CD4-positive, alpha-beta T cell (primary cell): Measurements from ENCODE around the gene COQ2. TPM values are rescaled to one million over a fixed set of nuclear protein-coding genes. Genes with fewer than 3 reads are reported as not detected.

Experiments
- ATAC-seq: fragments of 200-7000 bp; cut with Tn5 transposase; one replicate; pipeline ENCODE4 v1.10.0; 2022; ENCODE audit warnings: mild to moderate bottlenecking; ENCODE audit not compliant: poor library complexity
- CTCF ChIA-PET: fragments of 350-600 bp; sonication (Branson Sonifier 250); formaldehyde crosslinking; loops from one replicate; lab custom pipeline; 2021; ENCODE audit warnings: antibody characterized with exemption, inconsistent platforms; lab: Charles Lee
- POLR2A ChIA-PET: fragments of 350-600 bp; sonication (Branson Sonifier 250); formaldehyde crosslinking; loops from one replicate; lab custom pipeline; 2021; ENCODE audit warnings: antibody characterized with exemption, inconsistent platforms; lab: Charles Lee
- DNase-seq, 14 experiments: peaks; one replicate each; pipeline ENCODE4 v3.0.0-alpha.2; 2013 to 2020; ENCODE audit warnings: mixed read lengths in 2 of 14
- H3K27ac ChIP-seq, 2 donors: one replicate each; pipeline versions ENCODE4 v1.5.1 to v1.7.0; 2013; ENCODE audit warnings: low read length in 2 of 2, low read depth in 1 of 2, mild to moderate bottlenecking in 1 of 2
- H3K27me3 ChIP-seq, 2 experiments: 1 replicate in 1 of 2; 2 replicates in 1 of 2; pipeline versions ENCODE4 v1.6.1 to v1.7.0; 2013; ENCODE audit warnings: low read length in 2 of 2, control low read depth in 1 of 2, mild to moderate bottlenecking in 1 of 2, moderate library complexity in 1 of 2; ENCODE audit not compliant: insufficient read depth in 2 of 2, control insufficient read depth in 1 of 2
- H3K36me3 ChIP-seq: one replicate; pipeline ENCODE4 v1.6.1; 2013; ENCODE audit warnings: low read length, control low read depth; ENCODE audit not compliant: insufficient read depth
- H3K4me1 ChIP-seq: one replicate; pipeline ENCODE4 v1.6.1; 2013; ENCODE audit warnings: low read length, control low read depth; ENCODE audit not compliant: insufficient read depth
- H3K4me3 ChIP-seq: one replicate; pipeline ENCODE4 v1.5.1; 2013; ENCODE audit warnings: mild to moderate bottlenecking, low read length, moderate library complexity
- H3K9me3 ChIP-seq, 2 experiments: 1 replicate in 1 of 2; 2 replicates in 1 of 2; pipeline versions ENCODE4 v1.6.1 to v1.7.0; 2013; ENCODE audit warnings: low read length in 2 of 2, mild to moderate bottlenecking in 2 of 2, control low read depth in 1 of 2, moderate library complexity in 1 of 2; ENCODE audit not compliant: control insufficient read depth in 1 of 2, insufficient read depth in 1 of 2
- H3K27ac Mint-ChIP-seq: one replicate; pipeline ENCODE4 v1.8.0; 2020; ENCODE audit warnings: mixed read lengths
- H3K27me3 Mint-ChIP-seq: one replicate; pipeline ENCODE4 v1.8.0; 2021; ENCODE audit warnings: mixed read lengths
- H3K36me3 Mint-ChIP-seq: one replicate; pipeline ENCODE4 v1.8.0; 2021; ENCODE audit warnings: low read depth, mixed read lengths
- H3K4me1 Mint-ChIP-seq: one replicate; pipeline ENCODE4 v1.8.0; 2021; ENCODE audit warnings: low read depth, mixed read lengths
- H3K4me3 Mint-ChIP-seq: one replicate; pipeline ENCODE4 v1.8.0; 2020; ENCODE audit warnings: mild to moderate bottlenecking, mixed read lengths
- H3K9me3 Mint-ChIP-seq: one replicate; pipeline ENCODE4 v1.8.0; 2020; ENCODE audit warnings: mixed read lengths
- CTCF ChIP-seq: fragments of 200-600 bp; IDR thresholded peaks from one replicate; pipeline ENCODE4 v1.8.0; 2022; ENCODE audit warnings: antibody characterized with exemption, mild to moderate bottlenecking
- intact Hi-C, 2 experiments: fragments of 100-400 bp; cut with DNase I in 1 of 2; cut with micrococcal nuclease in 1 of 2; formaldehyde crosslinking; loops; one replicate each; pipeline versions ENCODE4 v1.15.1 to v1.9.0; 2023 to 2025; cut with DNase I, micrococcal nuclease
- total RNA-seq, 174 experiments: library from RNA in 2 of 174; stranded (reverse) in 2 of 174; gene quantifications; one replicate each; pipeline ENCODE4 v1.2.3 and lab custom pipeline; 2021 to 2026

COQ2 gene
- total RNA-seq, 2 experiments from 2014 or later, result 9.2 to 10.1 TPM

- intact Hi-C loops, result no loop called here
Measured at GRCh38 chr4:83267830-83268475, 16.6 kb downstream of the COQ2 start.

GRCh38 chr4:83267121-83267829, 17.3 kb downstream of the COQ2 start:
- no peak for DNase-seq
- intact Hi-C loops, result no loop called here
- no peaks in the 10 kb centered on the region for H3K27me3 Mint-ChIP-seq
- no peaks in the 10 kb centered on the region for H3K4me1 Mint-ChIP-seq
- Histone ChIP-seq H3K27ac (no peak overlapping the region), H3K9me3 (no peaks in the 10 kb centered on the region), H3K4me3 (no peak overlapping the region), H3K36me3 (no peaks in the 10 kb centered on the region), H3K27me3 (no peaks in the 10 kb centered on the region), H3K4me1 (no peaks in the 10 kb centered on the region)
- peaks cover 52% of the 10 kb centered on the region for H3K36me3 Mint-ChIP-seq
- H3K9me3 Mint-ChIP-seq, result no peaks in the 10 kb centered on the region
- ChIA-PET POLR2A (interaction anchor here (0.9 to 1.0 kb wide), 2 partner anchors 17 to 157 kb away, joined by 3 to 5 read pairs; partner anchors contain the start of gene COQ2), CTCF (interaction anchor here (2.2 kb wide), 1 partner anchor 14 kb away, joined by 9 read pairs; no protein-coding TSS in a partner anchor)
- no peak overlapping the region for H3K4me3 Mint-ChIP-seq
- H3K27ac Mint-ChIP-seq, result no peak overlapping the region
- no peak for TF ChIP-seq CTCF
- ATAC-seq, result no peak

More at GRCh38 chr4:83267830-83268475, 16.6 kb downstream of the COQ2 start:
- Histone ChIP-seq H3K9me3 (no peaks in the 10 kb centered on the region), H3K27ac (no peak overlapping the region), H3K4me3 (no peak overlapping the region), H3K36me3 (peaks cover 3% of the 10 kb centered on the region), H3K27me3 (no peaks in the 10 kb centered on the region), H3K4me1 (no peaks in the 10 kb centered on the region)
- no peak overlapping the region for H3K27ac Mint-ChIP-seq
- ATAC-seq (no peak), DNase-seq (no peak)
- no peaks in the 10 kb centered on the region for H3K9me3 Mint-ChIP-seq
- H3K4me3 Mint-ChIP-seq, result no peak overlapping the region
- peaks cover 59% of the 10 kb centered on the region for H3K36me3 Mint-ChIP-seq
- no peak for TF ChIP-seq CTCF
- no peaks in the 10 kb centered on the region for H3K27me3 Mint-ChIP-seq
- H3K4me1 Mint-ChIP-seq, result no peaks in the 10 kb centered on the region
- ChIA-PET POLR2A (no interaction called here), CTCF (interaction anchor here (0.6 to 2.2 kb wide), 2 partner anchors 13 to 153 kb away, joined by 3 to 9 read pairs; partner anchors contain the start of gene PLAC8)

GRCh38 chr4:83266689-83267088, 17.9 kb downstream of the COQ2 start:
- Histone ChIP-seq H3K4me1 (no peaks in the 10 kb centered on the region), H3K9me3 (no peaks in the 10 kb centered on the region), H3K27me3 (no peaks in the 10 kb centered on the region), H3K27ac (no peak overlapping the region), H3K36me3 (no peaks in the 10 kb centered on the region), H3K4me3 (no peak overlapping the region)
- ChIA-PET CTCF (interaction anchor here (2.2 kb wide), 1 partner anchor 14 kb away, joined by 9 read pairs; no protein-coding TSS in a partner anchor), POLR2A (interaction anchor here (0.9 to 1.0 kb wide), 3 partner anchors 18 to 184 kb away, joined by 3 to 5 read pairs (median 3); partner anchors contain the start of gene COQ2)
- Mint-ChIP-seq H3K27me3 (no peaks in the 10 kb centered on the region), H3K4me1 (no peaks in the 10 kb centered on the region), H3K27ac (no peak overlapping the region), H3K36me3 (peaks cover 47% of the 10 kb centered on the region), H3K9me3 (no peaks in the 10 kb centered on the region), H3K4me3 (no peak overlapping the region)
- DNase-seq (peak in 1 of 14 experiments; percentile 56), ATAC-seq (peak; percentile 60)
- no peak for TF ChIP-seq CTCF
- intact Hi-C loops, result no loop called here
